Endothelial cell of umbilical vein (primary cell): ENCODE measurements around the gene POTED. TPM values are rescaled to one million over a fixed set of nuclear protein-coding genes. Genes with fewer than 3 reads are reported as not detected.
"Not testable (repeated sequence)": the region's sequence is repeated elsewhere in the genome, so short reads cannot be mapped to it uniquely, and the experiment has no call there.

Source experiments
- Bru-seq: library from RNA; stranded (reverse); fragments of 400-500 nt; gene quantifications from one replicate; lab custom pipeline; 2021; lab: Mats Ljungman, UMichigan
- BruChase-seq, 2 experiments: library from RNA; stranded (reverse); fragments of 400-500 nt; gene quantifications; one replicate each; lab custom pipeline; 2021; lab: Mats Ljungman, UMichigan
- BruUV-seq: library from RNA; stranded (reverse); fragments of 400-500 nt; replicated peaks from 2 replicates; lab custom pipeline; 2021; lab: Mats Ljungman, UMichigan
- CTCF ChIA-PET: fragments of 300-600, 350-600 bp; sonication (Branson Sonifier 250); formaldehyde crosslinking; loops from one replicate; lab custom pipeline; 2021; ENCODE audit warnings: antibody characterized with exemption, inconsistent platforms; lab: Charles Lee
- POLR2A ChIA-PET: fragments of 300-600, 350-600 bp; sonication (Branson Sonifier 250); formaldehyde crosslinking; loops from one replicate; lab custom pipeline; 2021; ENCODE audit warnings: antibody characterized with exemption, inconsistent platforms; lab: Charles Lee
- DNase-seq: peaks from one replicate; pipeline ENCODE4 v3.0.0-alpha.2; 2011; ENCODE audit warnings: low read depth, low spot score
- FAIRE-seq: peaks from 2 replicates; lab custom pipeline; 2011; peaks lifted over from hg19 to GRCh38; lab: Jason Lieb, UNC
- H2AFZ ChIP-seq: 2 replicates; pipeline ENCODE4 v1.6.0; 2012; ENCODE audit warnings: low read depth, low read length, control low read depth, inconsistent platforms
- H3K27ac ChIP-seq: 2 replicates; pipeline ENCODE4 v1.5.1; 2011; ENCODE audit warnings: low read depth, mild to moderate bottlenecking, control low read depth, low read length, moderate library complexity; ENCODE audit not compliant: insufficient read depth
- H3K27me3 ChIP-seq, 2 experiments: 2 replicates each; pipeline versions ENCODE4 v1.6.0 to v1.6.1; 2011; ENCODE audit warnings: low read length in 2 of 2, mixed read lengths in 1 of 2; ENCODE audit not compliant: control insufficient read depth in 2 of 2, insufficient read depth in 2 of 2
- H3K36me3 ChIP-seq, 2 experiments: 2 replicates in 1 of 2; 3 replicates in 1 of 2; pipeline ENCODE4 v1.5.1; 2011; ENCODE audit warnings: low read length in 2 of 2, mild to moderate bottlenecking in 1 of 2, moderate library complexity in 1 of 2; ENCODE audit not compliant: control insufficient read depth in 2 of 2, insufficient read depth in 2 of 2; ENCODE audit errors: extremely low read depth in 1 of 2
- H3K4me1 ChIP-seq: 3 replicates; pipeline ENCODE4 v1.5.1; 2011; ENCODE audit warnings: mild to moderate bottlenecking, low read length; ENCODE audit not compliant: control insufficient read depth, insufficient read depth; ENCODE audit errors: extremely low read depth
- H3K4me2 ChIP-seq: 2 replicates; pipeline ENCODE4 v1.6.1; 2011; ENCODE audit warnings: low read length, control low read depth, mixed read lengths; ENCODE audit not compliant: insufficient read depth
- H3K4me3 ChIP-seq, 3 experiments: fragments of 200-600 bp in 1 of 3; sonication (generic), shearing (Covaris generic) in 1 of 3; replicated peaks in 1 of 3; 2 replicates each; pipeline ENCODE4 v1.5.1; 2011 to 2016; ENCODE audit warnings: control low read depth in 3 of 3, low read length in 3 of 3, mild to moderate bottlenecking in 2 of 3, inconsistent platforms in 1 of 3, low read depth in 1 of 3, moderate library complexity in 1 of 3; ENCODE audit not compliant: insufficient read depth in 1 of 3
- H3K79me2 ChIP-seq: 2 replicates; pipeline ENCODE4 v1.6.0; 2012; ENCODE audit warnings: low read length, inconsistent platforms; ENCODE audit not compliant: control insufficient read depth, insufficient read depth
- H3K9ac ChIP-seq: replicated peaks from 2 replicates; pipeline ENCODE3; 2011; ENCODE audit warnings: low read length, control low read depth; ENCODE audit not compliant: insufficient read depth; ENCODE audit errors: extremely low read depth
- H3K9me1 ChIP-seq: replicated peaks from 3 replicates; pipeline ENCODE4 v1.6.0; 2011; ENCODE audit warnings: mild to moderate bottlenecking, low read length; ENCODE audit not compliant: control insufficient read depth, insufficient read depth; ENCODE audit errors: extremely low read depth
- H3K9me3 ChIP-seq: replicated peaks from 2 replicates; pipeline ENCODE4 v1.5.1; 2012; ENCODE audit warnings: low read length, inconsistent platforms; ENCODE audit not compliant: control insufficient read depth, insufficient read depth
- H4K20me1 ChIP-seq: replicated peaks from 2 replicates; pipeline ENCODE3; 2011; ENCODE audit warnings: mild to moderate bottlenecking, low read length; ENCODE audit not compliant: control insufficient read depth, insufficient read depth; ENCODE audit errors: extremely low read depth
- dilution Hi-C: fragments of 300-500 bp; cut with MboI; formaldehyde crosslinking; loops from one replicate; pipeline ENCODE4 v1.15.0; 2019; ENCODE audit warnings: low sequenced_read_pairs; ENCODE audit not compliant: extremely low pct_ligation_motif_present
- intact Hi-C: fragments of 100-400 bp; cut with micrococcal nuclease; formaldehyde crosslinking; loops from one replicate; pipeline ENCODE4 v1.10.0; 2022
- long read RNA-seq: library from polyadenylated mRNA; stranded (forward); transcript quantifications from one replicate; pipeline ENCODE4 v2.0.0, GENCODE V29; 2021
- polyA minus RNA-seq, 3 experiments: library from RNA; depleted of rRNA, polyadenylated mRNA; stranded (reverse); fragments of >200 nt; gene quantifications; 1 replicate in 1 of 3; 2 replicates in 2 of 3; pipeline ENCODE4 v1.2.3, GENCODE V29; 2011
- polyA plus RNA-seq, 4 experiments: library from polyadenylated mRNA; depleted of rRNA in 3 of 4; stranded (reverse) in 3 of 4; unstranded in 1 of 4; fragments of >200 nt; gene quantifications; 2 replicates each; pipeline versions ENCODE4 v1.2.1 to v1.2.3, GENCODE V29; 2011 to 2012; ENCODE audit warnings: missing spikeins in 1 of 4
- total RNA-seq: library from RNA; stranded (reverse); gene quantifications from 2 replicates; pipeline ENCODE4 v1.2.3, GENCODE V29; 2021

The POTED gene
- not detected in 2 replicates for total RNA-seq
- not detected in 2 replicates for polyA plus RNA-seq
- polyA plus RNA-seq (2011; cell fraction: cytosol; rRNA removed): not detected in 2 replicates
- polyA plus RNA-seq (2011; cell fraction: nucleus; rRNA removed): not detected in 2 replicates
- polyA plus RNA-seq (2012): not detected in 2 replicates
- not detected in 2 replicates for polyA minus RNA-seq
- polyA minus RNA-seq (2011; cell fraction: cytosol; rRNA and poly(A)+ RNA removed): not detected
- not detected in 2 replicates for polyA minus RNA-seq (2011; cell fraction: nucleus; rRNA and poly(A)+ RNA removed)
- not detected for Bru-seq, nascent RNA
- BruChase-seq, experiment 1, labeled RNA remaining after a 6-hour chase: not detected
- not detected for BruChase-seq, experiment 2, labeled RNA remaining after a 2-hour chase
- long read RNA-seq: 0 reads

GRCh38 chr21:13609477-13609876, at the start of gene POTED:
TSS of gene POTED (plus strand) at chr21:13609777. CDS start at chr21:13610229, 452 bp downstream.
- CTCF ChIA-PET, H3K9ac ChIP-seq, dilution Hi-C loops, H3K9me3 ChIP-seq, H3K4me1 ChIP-seq, intact Hi-C loops, BruUV-seq, H2AFZ ChIP-seq, H3K27ac ChIP-seq, H4K20me1 ChIP-seq, POLR2A ChIA-PET, FAIRE-seq, H3K9me1 ChIP-seq, H3K4me3 ChIP-seq, H3K36me3 ChIP-seq, H3K27me3 ChIP-seq, H3K4me2 ChIP-seq, DNase-seq, H3K79me2 ChIP-seq: not testable (repeated sequence)

GRCh38 chr21:13650101-13650500, 40.5 kb downstream of the POTED start:
- H3K9me1 ChIP-seq, H3K79me2 ChIP-seq, dilution Hi-C loops, BruUV-seq, POLR2A ChIA-PET, intact Hi-C loops, H3K27me3 ChIP-seq, H3K9me3 ChIP-seq, H3K4me1 ChIP-seq, H3K9ac ChIP-seq, CTCF ChIA-PET, H3K4me3 ChIP-seq, H3K4me2 ChIP-seq, FAIRE-seq, H2AFZ ChIP-seq, H3K36me3 ChIP-seq, H3K27ac ChIP-seq, H4K20me1 ChIP-seq, DNase-seq: not testable (repeated sequence)

GRCh38 chr21:13651746-13652145, 42.2 kb downstream of the POTED start:
- POLR2A ChIA-PET, FAIRE-seq, intact Hi-C loops, H3K79me2 ChIP-seq, H3K27me3 ChIP-seq, dilution Hi-C loops, H3K4me1 ChIP-seq, DNase-seq, H3K4me3 ChIP-seq, H3K4me2 ChIP-seq, H3K36me3 ChIP-seq, H3K9me1 ChIP-seq, BruUV-seq, H2AFZ ChIP-seq, H3K9ac ChIP-seq, CTCF ChIA-PET, H3K9me3 ChIP-seq, H4K20me1 ChIP-seq, H3K27ac ChIP-seq: not testable (repeated sequence)
